Breast epithelium (tissue), 4 donors: ENCODE results near the gene RBM15. TPM values are rescaled to one million over a fixed set of nuclear protein-coding genes. Genes with fewer than 3 reads are reported as not detected.

Experiments
- DNase-seq, 2 donors: peaks; one replicate each; pipeline ENCODE4 v3.0.0-alpha.2; 2019; ENCODE audit warnings: low spot score in 2 of 2
- H3K27ac ChIP-seq, 2 donors: fragments of 200-600 bp; sonication (generic) in 1 of 2; one replicate each; pipeline ENCODE4 v1.5.1; 2016 to 2019; ENCODE audit warnings: mild to moderate bottlenecking in 1 of 2
- H3K27me3 ChIP-seq, 2 donors: fragments of 200-600 bp; sonication (generic) in 1 of 2; one replicate each; pipeline versions ENCODE4 v1.5.1 to v1.6.0; 2017 to 2019; ENCODE audit warnings: control low read depth in 1 of 2, mild to moderate bottlenecking in 1 of 2
- H3K36me3 ChIP-seq: fragments of 200-600 bp; one replicate; pipeline ENCODE4 v1.5.1; 2019
- H3K4me1 ChIP-seq, 2 donors: fragments of 200-600 bp; sonication (generic); one replicate each; pipeline ENCODE4 v1.5.1; 2016 to 2019; ENCODE audit warnings: control low read depth in 1 of 2
- H3K4me3 ChIP-seq, 3 donors: fragments of 200-600 bp; sonication (generic); 1 replicate in 2 of 3; 2 replicates in 1 of 3; pipeline ENCODE4 v1.5.1; 2016 to 2019; ENCODE audit warnings: mild to moderate bottlenecking in 3 of 3, moderate library complexity in 2 of 3
- H3K9me3 ChIP-seq, 2 donors: fragments of 200-600 bp; sonication (generic) in 1 of 2; one replicate each; pipeline ENCODE4 v1.5.1; 2016 to 2019; ENCODE audit warnings: control low read depth in 1 of 2
- POLR2A ChIP-seq: fragments of 450-650 bp; IDR thresholded peaks from one replicate; pipeline ENCODE4 v1.6.1; 2016; ENCODE audit warnings: antibody characterized with exemption, mild to moderate bottlenecking, moderate library complexity
- POLR2AphosphoS5 ChIP-seq, 3 donors: sonication (generic); formaldehyde crosslinking; IDR thresholded peaks; one replicate each; pipeline ENCODE4 v1.6.1; 2017; ENCODE audit warnings: antibody characterized with exemption in 3 of 3
- intact Hi-C: fragments of 100-400 bp; cut with DNase I; formaldehyde crosslinking; loops from one replicate; pipeline ENCODE4 v1.15.1; 2023; ENCODE audit warnings: low total_unique reads
- total RNA-seq, 3 donors: library from RNA; depleted of rRNA; stranded (reverse); fragments of >200 nt; gene quantifications; one replicate each; pipeline ENCODE4 v1.1.0, GENCODE V29; 2016
- TF ChIP-seq, protein P1 (sequence below), 3 donors: fragments of 450-650 bp; IDR thresholded peaks; one replicate each; pipeline ENCODE4 v1.5.1; 2016 to 2017; ENCODE audit warnings: antibody characterized with exemption in 3 of 3, mild to moderate bottlenecking in 3 of 3, moderate library complexity in 3 of 3

Gene RBM15
- total RNA-seq, 3 donors from 2014 or later: 33.4 to 47.1 (median 35.4) TPM

GRCh38 chr1:110307239-110307974 is 31.8 kb upstream of the RBM15 start:
- Histone ChIP-seq H3K27ac (peak overlapping the region in 1 of 2 donors; percentile 9), H3K4me1 (peaks cover under 1 to 2% of the 10 kb centered on the region in 2 donors), H3K4me3 (no peak overlapping the region), H3K9me3 (no peaks in the 10 kb centered on the region), H3K36me3 (no peaks in the 10 kb centered on the region), H3K27me3 (no peaks in the 10 kb centered on the region)
- TF ChIP-seq, protein P1, sequence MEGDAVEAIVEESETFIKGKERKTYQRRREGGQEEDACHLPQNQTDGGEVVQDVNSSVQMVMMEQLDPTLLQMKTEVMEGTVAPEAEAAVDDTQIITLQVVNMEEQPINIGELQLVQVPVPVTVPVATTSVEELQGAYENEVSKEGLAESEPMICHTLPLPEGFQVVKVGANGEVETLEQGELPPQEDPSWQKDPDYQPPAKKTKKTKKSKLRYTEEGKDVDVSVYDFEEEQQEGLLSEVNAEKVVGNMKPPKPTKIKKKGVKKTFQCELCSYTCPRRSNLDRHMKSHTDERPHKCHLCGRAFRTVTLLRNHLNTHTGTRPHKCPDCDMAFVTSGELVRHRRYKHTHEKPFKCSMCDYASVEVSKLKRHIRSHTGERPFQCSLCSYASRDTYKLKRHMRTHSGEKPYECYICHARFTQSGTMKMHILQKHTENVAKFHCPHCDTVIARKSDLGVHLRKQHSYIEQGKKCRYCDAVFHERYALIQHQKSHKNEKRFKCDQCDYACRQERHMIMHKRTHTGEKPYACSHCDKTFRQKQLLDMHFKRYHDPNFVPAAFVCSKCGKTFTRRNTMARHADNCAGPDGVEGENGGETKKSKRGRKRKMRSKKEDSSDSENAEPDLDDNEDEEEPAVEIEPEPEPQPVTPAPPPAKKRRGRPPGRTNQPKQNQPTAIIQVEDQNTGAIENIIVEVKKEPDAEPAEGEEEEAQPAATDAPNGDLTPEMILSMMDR (IDR thresholded peaks at IDR 0.05): no peak
- no peak for TF ChIP-seq POLR2A
- no peak for TF ChIP-seq POLR2AphosphoS5 (IDR thresholded peaks at IDR 0.05)
- intact Hi-C loops: loop anchor here (1.0 kb wide), 1 partner anchor 94 kb away; no protein-coding TSS in a partner anchor
- no peak for DNase-seq

DNA sequence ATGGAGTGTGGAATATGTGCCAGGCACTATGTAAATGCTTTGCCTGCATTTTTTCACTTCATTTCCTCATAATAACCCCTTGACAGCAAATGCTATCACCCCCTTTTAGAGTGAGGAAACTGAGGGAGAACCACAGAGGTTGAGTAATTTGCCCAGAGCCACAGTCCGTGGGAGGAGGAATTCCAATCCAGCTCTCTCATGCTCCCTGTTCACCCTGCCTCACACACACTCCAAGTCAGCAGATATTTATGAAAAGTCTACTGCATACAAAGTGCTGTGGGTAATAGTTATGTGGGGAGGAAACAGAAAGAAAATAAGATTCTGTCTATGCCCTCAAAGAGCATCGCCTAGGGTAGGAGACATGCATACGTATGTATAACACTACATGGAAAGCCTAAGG is 30.9 kb upstream of the RBM15 start:
- no peaks in the 10 kb centered on the region for H3K27me3 ChIP-seq
- H3K4me1 ChIP-seq: peaks cover 4% of the 10 kb centered on the region in 2 donors
- peak overlapping the region; percentile 17 to 48 for H3K27ac ChIP-seq
- TF ChIP-seq POLR2AphosphoS5 (IDR thresholded peaks at IDR 0.05) (no peak), POLR2A (no peak)
- TF ChIP-seq, protein P1 (IDR thresholded peaks at IDR 0.05): no peak
- H3K9me3 ChIP-seq: no peaks in the 10 kb centered on the region
- no peak for DNase-seq
- intact Hi-C loops: no loop called here
- H3K36me3 ChIP-seq: no peaks in the 10 kb centered on the region
- H3K4me3 ChIP-seq: no peak overlapping the region

DNA sequence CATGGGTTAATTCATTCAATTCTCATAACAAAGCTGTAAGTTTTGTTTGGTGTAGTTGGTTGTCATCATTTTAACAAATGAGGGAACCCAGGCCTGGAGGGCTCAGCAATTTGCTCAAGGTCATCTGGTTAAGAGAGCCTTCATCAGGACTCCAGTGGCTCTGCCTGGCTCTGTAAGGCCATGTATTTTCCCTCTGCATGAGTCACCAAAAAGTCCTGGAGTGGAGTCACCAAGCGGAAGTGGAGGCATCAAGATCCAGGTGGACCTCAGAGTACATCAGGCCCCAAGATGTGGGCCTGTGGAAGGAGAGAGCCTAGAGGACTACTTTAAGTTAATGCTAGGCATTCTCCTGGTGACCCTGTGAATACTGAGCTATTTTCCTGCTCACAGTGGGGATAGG is 30.0 kb upstream of the RBM15 start:
- TF ChIP-seq POLR2AphosphoS5 (IDR thresholded peaks at IDR 0.05) (no peak), POLR2A (no peak)
- TF ChIP-seq, protein P1 (IDR thresholded peaks at IDR 0.05): no peak
- Histone ChIP-seq H3K36me3 (no peaks in the 10 kb centered on the region), H3K27me3 (no peaks in the 10 kb centered on the region), H3K4me3 (no peak overlapping the region), H3K9me3 (no peaks in the 10 kb centered on the region), H3K4me1 (peaks cover 4% of the 10 kb centered on the region in 2 donors), H3K27ac (peak overlapping the region in 1 of 2 donors; percentile 48)
- intact Hi-C loops: no loop called here
- DNase-seq: no peak

DNA sequence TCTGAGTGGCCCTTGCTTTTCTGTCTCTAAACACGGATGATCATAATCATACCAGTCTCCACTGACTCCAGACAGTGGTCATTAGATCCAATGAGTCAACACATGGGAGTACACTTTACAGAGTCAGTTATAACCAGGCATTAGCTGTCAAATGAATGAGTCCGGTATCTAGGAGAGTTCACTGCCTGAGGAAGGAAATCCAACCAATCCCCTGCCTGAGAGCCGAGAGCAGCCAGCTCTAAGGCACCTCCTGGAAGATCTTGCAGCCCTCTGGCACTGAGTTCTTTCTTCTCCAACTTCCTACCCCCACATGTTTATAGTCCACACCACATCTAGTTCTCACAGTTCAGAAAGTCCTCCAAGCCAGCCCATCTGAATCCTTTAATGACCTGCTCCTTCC is 29.4 kb upstream of the RBM15 start:
- intact Hi-C loops: no loop called here
- Histone ChIP-seq H3K9me3 (no peaks in the 10 kb centered on the region), H3K27me3 (no peaks in the 10 kb centered on the region), H3K27ac (no peak overlapping the region), H3K4me1 (peaks cover 4% of the 10 kb centered on the region in 2 donors), H3K36me3 (no peaks in the 10 kb centered on the region), H3K4me3 (no peak overlapping the region)
- TF ChIP-seq, protein P1 (IDR thresholded peaks at IDR 0.05): no peak
- TF ChIP-seq POLR2AphosphoS5 (IDR thresholded peaks at IDR 0.05) (no peak), POLR2A (no peak)
- DNase-seq: no peak

DNA sequence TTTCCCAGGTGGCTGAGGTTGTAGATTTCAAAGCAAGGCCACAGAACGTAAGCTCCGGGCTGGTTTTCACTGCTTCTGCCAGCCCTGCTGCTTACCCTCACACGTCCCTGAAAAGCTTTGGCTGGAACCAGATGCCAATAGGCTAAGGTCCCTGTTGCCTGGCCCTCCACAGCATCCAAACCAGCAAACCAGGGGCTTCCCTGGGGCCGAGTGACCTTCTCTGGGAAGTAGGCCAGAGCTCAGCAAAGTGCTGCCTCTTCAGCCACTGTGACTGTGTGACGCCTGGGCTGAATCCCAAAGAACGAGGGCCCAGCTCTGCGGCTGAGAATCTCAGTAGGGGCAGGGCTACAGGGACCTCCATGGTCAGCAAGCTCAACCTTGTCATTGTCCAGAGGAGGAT is 28.9 kb upstream of the RBM15 start:
- Histone ChIP-seq H3K27ac (no peak overlapping the region), H3K27me3 (no peaks in the 10 kb centered on the region), H3K4me3 (no peak overlapping the region), H3K9me3 (no peaks in the 10 kb centered on the region), H3K36me3 (no peaks in the 10 kb centered on the region), H3K4me1 (peaks cover 4% of the 10 kb centered on the region in 2 donors)
- no peak for TF ChIP-seq POLR2AphosphoS5 (IDR thresholded peaks at IDR 0.05)
- TF ChIP-seq, protein P1 (IDR thresholded peaks at IDR 0.05): no peak
- no peak for TF ChIP-seq POLR2A
- DNase-seq: no peak
- intact Hi-C loops: no loop called here
